Activated T-cell treated with anti-CD3 and anti-CD28 coated beads, Interleukin-2, amount 50 U/mL, for 48 hours (primary cell): ENCODE data around the gene GRIK4.
"Not testable (repeated sequence)": the region's sequence is repeated elsewhere in the genome, so short reads cannot be mapped to it uniquely, and the experiment has no call there.

ENCODE experiments used
- DNase-seq, 2 experiments: peaks; one replicate each; pipeline ENCODE4 v3.0.0-alpha.2; 2020

GRIK4 gene

GRCh38 chr11:120577624-120578363, 66.2 kb downstream of the GRIK4 start:
- no peak for DNase-seq

GRCh38 chr11:120578596-120579154, 67.1 kb downstream of the GRIK4 start:
- no peak for DNase-seq

GRCh38 chr11:120579611-120580031, 68.1 kb downstream of the GRIK4 start:
- no peak for DNase-seq

GRCh38 chr11:120581313-120581712, 69.8 kb downstream of the GRIK4 start:
- DNase-seq = no peak

- not testable (repeated sequence) for DNase-seq
Measured at GRCh38 chr11:120582535-120582934, 71.0 kb downstream of the GRIK4 start.

GRCh38 chr11:120586072-120586471, 74.5 kb downstream of the GRIK4 start:
- DNase-seq = no peak

- no peak for DNase-seq
Measured at GRCh38 chr11:120586728-120587127, 75.2 kb downstream of the GRIK4 start.

- DNase-seq = no peak
Measured at GRCh38 chr11:120587299-120587698, 75.8 kb downstream of the GRIK4 start.

GRCh38 chr11:120589376-120589775, 77.8 kb downstream of the GRIK4 start:
- no peak for DNase-seq

GRCh38 chr11:120590472-120590871, 78.9 kb downstream of the GRIK4 start:
- DNase-seq = no peak

GRCh38 chr11:120594746-120595145, 83.2 kb downstream of the GRIK4 start:
- no peak for DNase-seq

GRCh38 chr11:120595557-120595956, 84.0 kb downstream of the GRIK4 start:
- DNase-seq = no peak

GRCh38 chr11:120597250-120598215, 86.0 kb downstream of the GRIK4 start:
- DNase-seq = no peak

- DNase-seq = no peak
Measured at GRCh38 chr11:120598517-120599257, 87.1 kb downstream of the GRIK4 start.

- DNase-seq = no peak
Measured at GRCh38 chr11:120599816-120600420, 88.4 kb downstream of the GRIK4 start.

- DNase-seq = no peak
Measured at GRCh38 chr11:120601536-120601935, 90.0 kb downstream of the GRIK4 start.

GRCh38 chr11:120603071-120603470, 91.5 kb downstream of the GRIK4 start:
- DNase-seq = no peak

GRCh38 chr11:120605469-120605868, 93.9 kb downstream of the GRIK4 start:
- no peak for DNase-seq

- no peak for DNase-seq
Measured at GRCh38 chr11:120606211-120607010, 94.9 kb downstream of the GRIK4 start.

GRCh38 chr11:120608061-120608460, 96.5 kb downstream of the GRIK4 start:
- DNase-seq = no peak

- DNase-seq = no peak
Measured at GRCh38 chr11:120608760-120609211, 97.2 kb downstream of the GRIK4 start.
